Osteoblast (primary cell): ENCODE results near the gene CCDC107. TPM values are rescaled to one million over a fixed set of nuclear protein-coding genes. Genes with fewer than 3 reads are reported as not detected.
A peak's percentile ranks its signal among the peaks of the same experiment; 100 is the strongest.

Experiments
- DNase-seq: peaks from one replicate; pipeline ENCODE4 v3.0.0; 2011; ENCODE audit warnings: low spot score, mixed read lengths; ENCODE audit not compliant: insufficient read length; ENCODE audit errors: missing footprints
- H2AFZ ChIP-seq: 2 replicates; pipeline ENCODE4 v1.6.0; 2011; ENCODE audit warnings: mild to moderate bottlenecking, low read length
- H3K27ac ChIP-seq: 2 replicates; pipeline ENCODE4 v1.5.1; 2011; ENCODE audit warnings: mild to moderate bottlenecking, low read depth, low read length, moderate library complexity
- H3K27me3 ChIP-seq: 2 replicates; pipeline ENCODE4 v1.6.0; 2012; ENCODE audit warnings: mild to moderate bottlenecking, control low read depth, inconsistent platforms, low read length, moderate library complexity; ENCODE audit not compliant: insufficient read depth
- H3K36me3 ChIP-seq: 2 replicates; pipeline ENCODE4 v1.5.1; 2011; ENCODE audit warnings: mild to moderate bottlenecking, low read length, control low read depth, moderate library complexity; ENCODE audit not compliant: insufficient read depth
- H3K4me1 ChIP-seq: 2 replicates; pipeline ENCODE4 v1.5.1; 2011; ENCODE audit warnings: mild to moderate bottlenecking, low read length, control low read depth, moderate library complexity; ENCODE audit not compliant: insufficient read depth
- H3K4me2 ChIP-seq: 2 replicates; pipeline ENCODE4 v1.6.0; 2011; ENCODE audit warnings: mild to moderate bottlenecking, low read length; ENCODE audit not compliant: insufficient read depth
- H3K4me3 ChIP-seq: fragments of 200-600 bp; sonication (generic); 3 replicates; pipeline ENCODE4 v1.5.1; 2012; ENCODE audit warnings: mild to moderate bottlenecking, low read length, inconsistent platforms; ENCODE audit not compliant: insufficient read depth
- H3K79me2 ChIP-seq: 2 replicates; pipeline ENCODE4 v1.6.0; 2012; ENCODE audit warnings: mild to moderate bottlenecking, low read length, control low read depth, inconsistent platforms; ENCODE audit not compliant: insufficient read depth
- H3K9me3 ChIP-seq: 2 replicates; pipeline ENCODE4 v1.5.1; 2011; ENCODE audit warnings: low read depth, low read length, control low read depth
- H4K20me1 ChIP-seq: 2 replicates; pipeline ENCODE4 v1.6.0; 2012; ENCODE audit warnings: mild to moderate bottlenecking, low read length, control low read depth; ENCODE audit not compliant: insufficient read depth
- total RNA-seq: library from RNA; depleted of rRNA; stranded (reverse); fragments of >200 nt; gene quantifications from 2 replicates; pipeline ENCODE4 v1.2.3, GENCODE V29; 2012
- TF ChIP-seq, protein P1 (sequence below): IDR thresholded peaks from 2 replicates; pipeline ENCODE4 v1.5.1; 2011; ENCODE audit warnings: mild to moderate bottlenecking, low read depth, low read length, moderate library complexity; ENCODE audit errors: extremely low read depth

Gene CCDC107
- total RNA-seq, 1 donor, result 15.6 TPM

DNA sequence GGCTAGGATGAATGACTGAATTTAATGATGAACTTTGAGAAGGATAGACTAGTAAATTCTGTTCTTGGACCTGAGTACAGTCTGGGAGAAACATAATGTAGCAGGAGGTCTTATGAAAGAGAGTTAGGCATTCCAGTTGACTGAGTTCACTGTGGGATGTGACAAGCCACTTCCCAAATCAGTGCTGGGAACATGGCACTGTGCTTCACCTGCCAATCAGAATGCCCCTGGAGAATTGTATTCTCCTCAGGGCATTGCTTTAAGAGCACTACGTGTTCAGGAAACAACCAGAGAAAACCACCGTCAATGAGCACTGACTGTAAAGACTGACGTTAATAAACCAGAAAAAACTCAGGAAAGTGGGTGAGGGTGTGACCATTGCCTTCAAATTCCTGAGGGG lies 1.2 kb downstream of the CCDC107 start:
- peaks cover 22% of the 10 kb centered on the region for H3K36me3 ChIP-seq
- H3K4me3 ChIP-seq, result peak overlapping the region; percentile 84
- peaks cover 10% of the 10 kb centered on the region for H3K79me2 ChIP-seq
- peak overlapping the region; percentile 92 for H3K4me2 ChIP-seq
- peak overlapping the region; percentile 100 for H3K27ac ChIP-seq
- H3K4me1 ChIP-seq, result peaks cover 25% of the 10 kb centered on the region
- H3K27me3 ChIP-seq, result no peaks in the 10 kb centered on the region
- DNase-seq, result no peak
- H4K20me1 ChIP-seq, result no peaks in the 10 kb centered on the region
- H3K9me3 ChIP-seq, result no peaks in the 10 kb centered on the region
- TF ChIP-seq, protein P1, sequence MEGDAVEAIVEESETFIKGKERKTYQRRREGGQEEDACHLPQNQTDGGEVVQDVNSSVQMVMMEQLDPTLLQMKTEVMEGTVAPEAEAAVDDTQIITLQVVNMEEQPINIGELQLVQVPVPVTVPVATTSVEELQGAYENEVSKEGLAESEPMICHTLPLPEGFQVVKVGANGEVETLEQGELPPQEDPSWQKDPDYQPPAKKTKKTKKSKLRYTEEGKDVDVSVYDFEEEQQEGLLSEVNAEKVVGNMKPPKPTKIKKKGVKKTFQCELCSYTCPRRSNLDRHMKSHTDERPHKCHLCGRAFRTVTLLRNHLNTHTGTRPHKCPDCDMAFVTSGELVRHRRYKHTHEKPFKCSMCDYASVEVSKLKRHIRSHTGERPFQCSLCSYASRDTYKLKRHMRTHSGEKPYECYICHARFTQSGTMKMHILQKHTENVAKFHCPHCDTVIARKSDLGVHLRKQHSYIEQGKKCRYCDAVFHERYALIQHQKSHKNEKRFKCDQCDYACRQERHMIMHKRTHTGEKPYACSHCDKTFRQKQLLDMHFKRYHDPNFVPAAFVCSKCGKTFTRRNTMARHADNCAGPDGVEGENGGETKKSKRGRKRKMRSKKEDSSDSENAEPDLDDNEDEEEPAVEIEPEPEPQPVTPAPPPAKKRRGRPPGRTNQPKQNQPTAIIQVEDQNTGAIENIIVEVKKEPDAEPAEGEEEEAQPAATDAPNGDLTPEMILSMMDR, result no peak
- no peak overlapping the region for H2AFZ ChIP-seq

DNA sequence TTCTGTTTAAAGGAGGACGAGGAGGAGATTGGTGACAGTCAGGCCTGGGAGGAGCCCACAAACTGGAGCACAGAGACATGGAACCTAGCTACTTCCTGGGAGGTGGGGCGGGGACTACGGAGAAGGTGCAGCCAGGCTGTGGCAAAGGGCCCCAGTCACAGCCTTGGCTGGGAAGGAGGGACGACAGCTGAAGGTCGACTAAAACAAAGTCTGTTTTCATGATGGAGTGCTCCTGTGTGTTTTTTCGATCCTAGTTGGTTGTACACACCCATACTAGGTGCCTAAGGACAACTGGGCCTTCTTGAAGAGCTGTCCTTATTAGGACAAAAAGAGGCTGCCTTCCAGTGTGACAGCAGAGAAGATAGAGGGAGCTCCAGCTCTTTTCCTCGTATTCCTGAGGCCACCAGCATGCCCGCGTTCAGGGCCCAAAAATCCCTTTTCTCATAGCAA lies 2.9 kb downstream of the CCDC107 start:
- Histone ChIP-seq H3K4me3 (no peak overlapping the region), H3K9me3 (no peaks in the 10 kb centered on the region), H3K4me1 (peaks cover 34% of the 10 kb centered on the region), H3K79me2 (peaks cover 10% of the 10 kb centered on the region), H3K36me3 (peaks cover 22% of the 10 kb centered on the region), H2AFZ (no peak overlapping the region), H3K27ac (peak overlapping the region; percentile 100), H3K4me2 (no peak overlapping the region), H4K20me1 (no peaks in the 10 kb centered on the region), H3K27me3 (no peaks in the 10 kb centered on the region)
- TF ChIP-seq, protein P1, result peak; percentile 52
- no peak for DNase-seq

DNA sequence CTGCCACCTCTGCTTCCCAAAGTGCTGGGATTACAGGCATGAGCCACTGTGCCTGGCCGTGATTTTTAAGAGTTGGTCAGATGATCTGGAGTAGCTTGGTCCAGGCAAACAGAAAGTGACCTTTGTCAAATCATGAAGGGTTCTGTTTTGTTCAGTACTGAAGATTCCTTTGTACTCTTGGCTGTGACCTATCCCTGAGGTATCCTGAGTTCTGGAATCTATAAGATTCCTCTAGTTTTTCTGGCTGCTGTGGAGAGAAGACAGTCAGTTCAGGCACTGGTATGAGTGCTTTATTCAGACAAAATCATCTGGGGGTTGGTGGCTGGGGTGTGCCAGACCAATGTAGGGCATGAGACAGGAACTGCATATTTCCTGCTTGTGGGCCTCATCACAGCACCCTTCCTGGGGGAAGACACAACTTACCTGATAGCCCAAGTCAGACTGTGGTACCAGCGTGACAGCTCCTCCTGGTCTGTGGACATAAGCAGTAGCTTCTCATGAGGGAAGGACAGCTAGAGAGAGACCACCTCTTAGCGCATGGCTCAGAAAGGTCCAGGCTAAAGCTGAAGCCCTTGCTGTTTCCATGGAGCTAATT lies 3.8 kb downstream of the CCDC107 start:
- H3K4me3 ChIP-seq, result no peak overlapping the region
- TF ChIP-seq, protein P1, result no peak
- peaks cover 10% of the 10 kb centered on the region for H3K79me2 ChIP-seq
- H3K36me3 ChIP-seq, result peaks cover 22% of the 10 kb centered on the region
- H2AFZ ChIP-seq, result no peak overlapping the region
- no peaks in the 10 kb centered on the region for H3K27me3 ChIP-seq
- H3K9me3 ChIP-seq, result no peaks in the 10 kb centered on the region
- no peaks in the 10 kb centered on the region for H4K20me1 ChIP-seq
- peak overlapping the region; percentile 100 for H3K27ac ChIP-seq
- peaks cover 32% of the 10 kb centered on the region for H3K4me1 ChIP-seq
- no peak for DNase-seq
- no peak overlapping the region for H3K4me2 ChIP-seq

DNA sequence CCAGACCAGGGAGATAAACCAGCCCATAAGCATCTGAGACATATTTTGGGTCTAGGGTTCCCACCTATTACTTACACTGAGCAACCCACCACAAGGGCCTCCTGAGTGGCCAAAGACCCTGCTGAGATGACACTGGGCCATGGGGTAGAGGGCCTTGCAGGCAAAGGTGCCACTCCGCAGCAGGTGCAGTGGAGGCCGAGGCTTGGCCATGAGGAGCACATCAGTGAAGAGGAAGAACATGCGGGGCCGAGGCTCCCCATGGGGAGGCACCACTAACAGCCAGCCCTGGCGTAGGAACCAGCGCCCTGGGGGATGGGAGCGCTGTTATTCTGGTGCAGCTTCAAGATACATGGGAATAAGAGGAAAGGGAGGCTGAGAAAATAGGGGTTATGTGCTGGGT lies 4.3 kb downstream of the CCDC107 start:
- H3K79me2 ChIP-seq, result peaks cover 10% of the 10 kb centered on the region
- no peak overlapping the region for H3K27ac ChIP-seq
- TF ChIP-seq, protein P1, result no peak
- no peak overlapping the region for H2AFZ ChIP-seq
- H3K4me1 ChIP-seq, result peaks cover 26% of the 10 kb centered on the region
- no peak for DNase-seq
- peaks cover 22% of the 10 kb centered on the region for H3K36me3 ChIP-seq
- H3K27me3 ChIP-seq, result no peaks in the 10 kb centered on the region
- no peak overlapping the region for H3K4me3 ChIP-seq
- H4K20me1 ChIP-seq, result no peaks in the 10 kb centered on the region
- H3K4me2 ChIP-seq, result no peak overlapping the region
- H3K9me3 ChIP-seq, result no peaks in the 10 kb centered on the region
